Fibroblast of the conjunctiva (primary cell): Measurements from ENCODE around the gene FAM81B.

Experiments
- DNase-seq: peaks from one replicate; pipeline ENCODE4 v3.0.0-alpha.2; 2010; ENCODE audit warnings: low read depth

Gene FAM81B

DNA sequence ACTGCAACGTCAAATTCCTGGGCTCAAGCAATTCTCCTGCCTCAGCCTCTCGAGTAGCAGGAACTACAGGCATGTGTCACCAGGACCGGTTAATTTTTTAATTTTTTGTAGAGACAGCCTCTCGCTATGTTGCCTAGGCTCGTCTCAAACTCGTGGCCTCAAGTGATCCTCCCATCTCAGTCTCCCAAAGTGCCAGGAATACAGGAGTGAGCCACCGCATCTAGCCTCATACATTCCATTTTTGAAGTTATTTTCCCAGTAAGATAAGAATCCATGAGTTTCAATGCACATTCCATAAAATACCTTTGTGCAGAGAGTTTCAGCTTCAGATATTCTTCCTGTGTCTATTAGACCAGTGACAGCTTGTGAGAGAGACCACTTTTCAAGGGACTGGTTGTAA lies 93.3 kb downstream of the FAM81B start:
- no peak for DNase-seq

DNA sequence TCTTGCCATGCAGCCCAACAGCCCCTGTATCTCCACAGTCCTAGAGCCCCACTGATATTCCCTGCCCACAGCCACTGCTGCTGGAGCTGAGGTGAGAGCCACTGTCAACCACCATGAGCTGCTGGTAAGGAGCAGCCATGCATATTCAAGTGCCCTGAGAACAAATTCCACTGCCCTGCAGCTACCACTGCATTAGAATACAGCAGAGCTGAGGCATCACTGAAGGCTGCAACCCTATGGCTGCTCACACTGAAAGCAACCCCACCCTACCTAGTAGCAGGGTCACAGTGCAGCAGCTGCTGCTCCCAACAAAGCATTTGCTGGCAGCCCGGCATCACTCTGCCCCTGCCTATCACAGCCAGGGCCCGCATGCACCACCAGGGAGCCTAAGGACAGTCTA lies 95.0 kb downstream of the FAM81B start:
- DNase-seq: no peak

- DNase-seq: no peak
These were observed 96.7 kb downstream of the FAM81B start for GRCh38 chr5:95487880-95488279.
